NCI-H1436 treated with DMSO at 0.1 percent for 48 hours (cell line): ENCODE results near the gene VTA1.
"Not testable (repeated sequence)": the region's sequence is repeated elsewhere in the genome, so short reads cannot be mapped to it uniquely, and the experiment has no call there.

Experiments used
- DNase-seq: peaks from one replicate; lab custom pipeline; 2025; lab: John Stamatoyannopoulos, UW

The VTA1 gene

DNA sequence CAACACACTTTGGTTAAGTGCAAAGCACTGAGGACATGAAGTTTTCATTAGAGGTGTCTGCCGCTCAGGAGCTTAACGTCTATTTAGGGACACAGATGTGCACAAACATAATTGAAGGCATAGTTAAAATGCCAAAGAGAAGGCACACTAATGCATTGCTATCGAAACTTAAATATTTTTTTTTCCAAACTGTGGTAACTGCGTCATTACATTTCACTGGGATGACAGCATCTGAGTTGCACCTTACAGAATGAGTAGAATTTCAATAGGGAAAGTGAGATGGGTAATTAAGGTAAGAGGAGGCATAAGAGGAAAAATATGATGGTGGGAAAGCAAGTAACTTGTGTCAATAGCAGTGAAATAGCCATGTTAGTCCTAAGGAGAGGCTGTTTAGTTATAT lies 79.7 kb downstream of the VTA1 start:
- no peak for DNase-seq

DNA sequence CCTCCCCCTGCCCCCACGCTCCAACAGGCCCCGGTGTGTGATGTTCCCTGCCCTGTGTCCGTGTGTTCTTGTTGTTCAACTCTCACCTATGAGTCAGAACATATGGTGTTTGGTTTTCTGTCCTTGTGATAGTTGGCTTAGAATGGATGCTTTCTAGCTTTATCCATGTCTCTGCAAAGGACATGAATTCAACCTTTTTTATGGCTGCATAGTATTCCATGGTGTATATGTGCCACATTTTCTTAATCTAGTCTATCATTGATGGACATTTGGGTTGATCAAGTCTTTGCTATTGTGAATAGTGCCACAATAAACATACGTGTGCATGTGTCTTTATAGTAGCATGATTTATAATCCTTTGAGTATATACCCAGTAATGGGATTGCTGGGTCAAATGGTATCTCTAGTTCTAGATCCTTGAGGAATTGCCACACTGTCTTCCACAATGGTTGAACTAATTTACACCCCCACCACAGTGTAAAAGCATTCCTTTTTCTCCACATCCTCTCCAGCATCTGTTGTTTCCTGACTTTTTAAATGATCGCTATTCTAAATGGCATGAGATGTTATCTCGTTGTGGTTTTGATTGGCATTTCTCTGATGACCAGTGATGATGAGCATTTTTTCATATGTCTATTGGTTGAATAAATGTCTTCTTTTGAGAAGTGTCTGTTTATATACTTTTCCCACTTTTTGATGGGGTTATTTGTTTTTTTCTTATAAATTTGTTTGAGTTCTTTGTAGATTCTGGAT lies 82.6 kb downstream of the VTA1 start:
- not testable (repeated sequence) for DNase-seq

- peak; percentile 46 for DNase-seq
These were observed 85.4 kb downstream of the VTA1 start for GRCh38 chr6:142232206-142233044.

GRCh38 chr6:142233945-142234682 lies 87.1 kb downstream of the VTA1 start:
- no peak for DNase-seq

DNA sequence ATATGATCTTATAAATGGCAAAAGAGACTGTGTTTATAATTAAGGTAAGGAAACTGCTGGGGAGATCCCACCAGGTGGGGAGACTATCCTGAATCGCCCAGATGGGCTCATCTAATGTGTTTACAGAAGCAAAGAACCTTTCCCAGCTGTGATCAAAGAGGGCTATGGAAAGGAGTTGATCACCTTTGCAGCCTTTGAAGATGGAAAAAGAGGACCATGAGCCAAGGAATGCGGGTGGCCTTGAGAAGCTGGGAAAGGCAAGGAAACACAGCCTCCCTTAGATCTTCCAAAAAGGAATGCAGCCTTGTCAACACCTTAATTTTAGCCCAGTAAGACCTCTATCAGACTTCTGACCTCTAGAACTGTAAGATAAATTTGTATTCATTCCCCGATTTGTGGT lies 88.2 kb downstream of the VTA1 start:
- DNase-seq = no peak

GRCh38 chr6:142235791-142236190 lies 88.7 kb downstream of the VTA1 start:
- DNase-seq = no peak

GRCh38 chr6:142236691-142237090 lies 89.6 kb downstream of the VTA1 start:
- DNase-seq = no peak

- no peak for DNase-seq
These were observed 91.8 kb downstream of the VTA1 start for GRCh38 chr6:142238881-142239280.

DNA sequence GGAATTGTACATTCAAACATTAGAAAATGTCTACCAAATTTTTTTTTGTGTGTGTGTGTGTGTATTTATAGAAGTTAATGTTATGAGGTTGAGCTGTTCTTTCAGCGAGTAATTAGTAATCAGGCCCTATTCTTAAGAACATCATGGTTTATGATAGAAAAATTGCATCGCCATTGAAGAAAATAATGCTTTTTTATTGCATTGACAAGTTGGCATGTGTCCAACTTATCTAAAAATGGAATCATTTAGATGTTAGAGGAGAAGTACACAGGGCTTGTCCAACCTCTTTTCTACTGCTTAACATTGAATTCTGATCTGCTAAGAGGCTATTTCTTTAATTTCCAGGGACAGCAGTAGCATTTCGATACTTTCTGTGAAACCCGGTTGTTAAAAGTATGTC lies 93.1 kb downstream of the VTA1 start:
- DNase-seq = no peak

- DNase-seq = no peak
These were observed 94.0 kb downstream of the VTA1 start for GRCh38 chr6:142241061-142241460.

DNA sequence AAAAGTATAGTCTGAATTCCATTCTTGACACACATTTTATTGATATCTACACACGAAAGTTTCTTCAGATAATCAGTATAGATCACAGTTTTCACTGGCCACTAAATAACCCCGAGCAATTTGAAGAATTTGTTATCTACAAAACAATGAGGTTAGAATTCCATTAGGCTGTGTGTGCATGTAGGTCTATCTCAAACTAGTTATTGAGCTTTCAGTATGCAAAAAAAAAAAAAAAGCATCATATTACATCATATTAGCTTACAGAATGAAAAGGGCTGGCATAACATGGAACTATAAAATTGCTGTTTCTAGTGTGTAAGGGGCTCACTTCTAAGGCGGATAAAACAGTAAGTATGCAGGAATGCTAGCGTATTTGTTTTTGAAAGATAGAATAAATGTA lies 95.2 kb downstream of the VTA1 start:
- DNase-seq = no peak

DNA sequence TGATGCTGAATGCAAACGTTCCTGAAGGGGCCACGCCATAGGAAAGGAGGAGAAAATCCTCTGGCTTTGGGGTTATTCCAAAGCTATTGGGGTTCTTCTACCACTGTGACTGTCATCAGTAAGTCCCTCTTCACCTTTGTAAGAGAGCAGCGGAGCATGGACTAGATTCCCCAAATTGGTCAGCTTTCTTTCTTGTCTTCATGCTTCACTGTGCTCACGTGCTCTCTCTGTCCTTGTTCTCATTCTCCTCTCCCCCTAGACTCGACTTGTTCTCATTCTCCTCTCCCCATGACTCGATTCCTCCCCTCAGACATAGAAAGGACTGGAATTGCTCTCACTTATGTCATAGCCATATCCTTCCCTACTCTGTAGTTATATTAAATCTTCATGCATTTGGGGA lies 99.9 kb downstream of the VTA1 start:
- DNase-seq = no peak

GRCh38 chr6:142249266-142249665 lies 102.2 kb downstream of the VTA1 start:
- DNase-seq = no peak

DNA sequence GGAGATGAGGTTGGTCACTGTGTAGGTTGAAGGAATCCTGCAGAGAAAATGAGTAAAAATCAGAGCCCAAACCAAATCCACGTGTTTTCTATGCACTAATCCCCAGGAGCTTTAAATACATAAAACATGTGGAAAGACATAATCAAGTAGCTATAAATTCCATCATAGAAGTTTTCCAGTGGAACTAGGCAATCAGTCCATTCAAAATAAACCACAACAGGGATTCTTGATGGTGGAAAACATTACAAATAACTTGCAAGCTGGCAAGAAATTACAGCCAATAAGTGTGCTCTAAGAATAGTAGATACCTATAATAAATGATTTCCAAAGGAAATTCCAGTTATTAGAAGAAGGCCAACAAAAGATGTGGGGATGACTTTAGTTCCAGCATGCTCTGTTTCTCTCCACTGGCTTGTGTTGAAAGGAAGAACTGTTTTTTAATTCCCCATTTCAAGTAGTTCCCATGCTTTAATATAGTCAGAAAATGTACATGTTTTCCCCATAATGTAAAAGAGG lies 104.9 kb downstream of the VTA1 start:
- no peak for DNase-seq

DNA sequence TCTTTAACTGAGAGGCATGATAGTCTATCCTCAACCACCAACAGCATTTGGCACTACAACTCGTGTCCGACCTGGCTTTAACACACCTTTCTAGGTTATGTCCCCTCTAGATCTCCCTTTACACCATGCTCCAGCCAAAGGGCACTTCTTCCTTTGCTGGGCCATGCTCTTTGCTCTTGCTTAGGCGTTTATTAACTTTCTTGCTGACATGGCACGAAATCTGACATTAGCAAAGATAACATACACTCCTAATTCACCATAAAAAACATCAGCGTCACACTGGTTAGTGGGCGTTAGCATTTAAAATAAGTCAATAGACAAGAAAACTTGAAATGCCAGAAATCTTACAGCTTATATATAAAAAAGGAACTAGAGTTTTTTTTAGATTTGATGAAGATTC lies 107.5 kb downstream of the VTA1 start:
- DNase-seq = no peak

- DNase-seq = no peak
These were observed 108.7 kb downstream of the VTA1 start for GRCh38 chr6:142255785-142256184.

- no peak for DNase-seq
These were observed 111.2 kb downstream of the VTA1 start for GRCh38 chr6:142258305-142258704.

GRCh38 chr6:142258757-142259156 lies 111.7 kb downstream of the VTA1 start:
- no peak for DNase-seq

DNA sequence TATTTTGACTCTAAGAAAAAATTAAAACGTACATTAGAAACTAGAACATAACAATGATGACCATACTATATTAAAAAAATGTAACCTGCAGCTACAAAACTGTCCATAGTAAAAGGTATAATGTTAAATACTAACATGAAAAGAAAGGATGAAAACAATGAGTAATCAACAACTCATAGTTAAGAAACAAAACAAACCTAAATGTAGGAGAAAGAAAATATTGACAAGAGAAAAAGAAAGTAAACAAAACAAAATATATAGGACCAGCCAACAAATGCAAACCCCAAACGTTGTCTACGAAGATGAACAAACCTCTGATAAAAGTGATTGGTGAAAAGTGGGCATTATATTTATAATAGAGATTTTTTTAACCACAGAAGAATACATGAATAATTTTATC lies 113.7 kb downstream of the VTA1 start:
- no peak for DNase-seq

DNA sequence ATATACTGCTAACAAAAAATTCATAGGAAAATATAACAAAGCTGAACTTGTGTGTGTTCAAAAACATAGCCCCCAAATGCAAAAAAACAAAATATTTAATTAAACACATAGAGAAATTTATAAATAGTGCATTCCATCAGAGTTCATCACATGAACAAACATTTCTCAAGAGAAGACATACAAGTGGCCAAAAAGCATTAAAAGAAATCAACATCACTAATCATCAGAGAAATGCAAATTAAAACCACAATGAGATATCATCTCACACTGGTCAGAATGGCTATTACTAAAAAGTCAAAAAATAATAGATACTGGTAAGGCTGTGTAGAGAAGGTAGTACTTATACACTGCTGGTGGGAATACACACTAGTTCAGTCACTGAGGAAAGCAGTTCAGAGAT lies 115.2 kb downstream of the VTA1 start:
- no peak for DNase-seq

DNA sequence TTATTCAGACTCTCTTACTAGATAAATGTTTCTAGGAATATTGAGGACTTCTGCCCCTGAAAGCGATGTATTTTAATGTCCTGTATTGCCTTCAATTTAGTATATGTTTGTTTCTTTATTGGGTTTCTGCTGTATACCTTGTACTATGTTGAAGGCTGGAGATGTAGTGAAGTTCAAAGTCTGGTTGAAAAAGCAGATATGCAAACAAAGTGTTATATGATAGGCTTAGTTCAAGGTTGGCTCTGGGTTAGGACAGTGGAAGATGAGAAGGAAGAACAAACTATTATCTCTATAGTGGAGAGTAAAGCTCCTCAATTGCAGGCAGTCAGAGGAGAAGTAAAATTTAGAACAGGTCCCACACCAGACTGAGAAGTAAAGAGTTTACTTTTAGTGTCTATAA lies 118.4 kb downstream of the VTA1 start:
- DNase-seq = no peak

DNA sequence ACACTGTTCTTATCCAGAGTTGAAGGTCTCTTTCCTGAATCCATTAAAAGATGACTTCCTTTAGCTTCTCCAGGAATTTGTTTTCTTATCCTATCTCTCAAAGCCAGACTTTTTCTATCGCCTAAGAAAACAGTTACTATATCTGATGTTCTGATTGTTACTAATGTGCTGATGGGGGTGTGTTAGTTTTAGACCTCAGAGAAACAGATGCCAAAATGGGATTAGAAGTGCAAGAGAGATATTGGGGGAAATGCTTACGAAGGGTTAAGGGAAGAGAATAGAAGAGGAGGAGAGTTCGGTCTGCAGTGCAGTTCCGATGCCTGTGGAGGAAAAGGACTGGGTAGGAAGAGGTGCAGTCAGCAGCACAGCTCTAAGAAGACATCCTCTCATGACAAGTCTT lies 119.0 kb downstream of the VTA1 start:
- no peak for DNase-seq

GRCh38 chr6:142271476-142271875 lies 124.4 kb downstream of the VTA1 start:
- DNase-seq = no peak
